PC-3 (cell line): Measurements from ENCODE around the gene GPS2.

Source experiments
- EZH2 ChIP-seq: fragments of 300-600 bp; sonication (generic); IDR thresholded peaks from one replicate; pipeline ENCODE4 v1.6.1; 2017; ENCODE audit warnings: antibody characterized with exemption, mild to moderate bottlenecking, low read length; ENCODE audit not compliant: unreplicated experiment
- EZH2phosphoT487 ChIP-seq: fragments of 300-600 bp; sonication (generic); IDR thresholded peaks from 2 replicates; pipeline ENCODE4 v1.6.1; 2018; ENCODE audit warnings: mild to moderate bottlenecking, antibody characterized with exemption, low read length, borderline replicate concordance
- TF ChIP-seq, protein P1 (sequence below): fragments of 300-600 bp; sonication (generic); conservative IDR thresholded peaks from 2 replicates; pipeline ENCODE4 v1.5.1; 2017; ENCODE audit warnings: antibody characterized with exemption, low read depth, mild to moderate bottlenecking, low read length

DNA sequence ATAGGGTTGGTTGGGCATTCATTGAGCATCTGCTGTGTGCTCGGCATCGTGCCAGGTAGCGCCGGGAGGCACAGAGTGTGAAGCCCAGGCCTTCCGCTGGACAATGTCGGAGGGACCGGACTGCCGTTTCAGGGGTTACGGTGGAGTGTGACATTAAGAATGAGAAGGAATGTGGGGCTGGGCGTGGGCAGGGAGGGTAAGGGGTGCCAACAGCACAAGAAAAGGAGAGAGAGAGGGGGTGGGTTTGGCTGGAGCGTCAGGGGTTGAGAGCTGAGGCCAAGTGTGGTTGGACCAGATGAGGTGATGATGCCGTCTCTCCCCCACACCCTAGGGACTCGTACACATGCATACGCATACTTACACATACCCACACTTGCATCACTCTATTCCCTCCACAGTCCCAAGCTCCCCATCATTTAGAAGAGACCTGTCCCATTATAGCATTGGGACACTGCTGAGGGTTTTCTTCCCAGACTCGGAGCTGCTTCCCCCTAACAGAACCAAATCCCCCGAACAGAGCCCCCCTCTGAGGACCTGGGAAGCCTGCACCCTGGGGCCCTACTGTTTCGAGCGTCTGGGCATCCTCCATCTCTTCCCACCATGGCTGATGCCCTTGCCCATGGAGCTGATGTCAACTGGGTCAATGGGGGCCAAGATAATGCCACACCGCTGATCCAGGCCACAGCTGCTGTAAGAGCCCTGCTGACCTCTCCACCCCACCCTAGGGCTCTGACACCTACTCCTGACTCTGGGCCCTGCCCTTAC lies 33.5 kb upstream of the GPS2 start:
- TF ChIP-seq, protein P1, sequence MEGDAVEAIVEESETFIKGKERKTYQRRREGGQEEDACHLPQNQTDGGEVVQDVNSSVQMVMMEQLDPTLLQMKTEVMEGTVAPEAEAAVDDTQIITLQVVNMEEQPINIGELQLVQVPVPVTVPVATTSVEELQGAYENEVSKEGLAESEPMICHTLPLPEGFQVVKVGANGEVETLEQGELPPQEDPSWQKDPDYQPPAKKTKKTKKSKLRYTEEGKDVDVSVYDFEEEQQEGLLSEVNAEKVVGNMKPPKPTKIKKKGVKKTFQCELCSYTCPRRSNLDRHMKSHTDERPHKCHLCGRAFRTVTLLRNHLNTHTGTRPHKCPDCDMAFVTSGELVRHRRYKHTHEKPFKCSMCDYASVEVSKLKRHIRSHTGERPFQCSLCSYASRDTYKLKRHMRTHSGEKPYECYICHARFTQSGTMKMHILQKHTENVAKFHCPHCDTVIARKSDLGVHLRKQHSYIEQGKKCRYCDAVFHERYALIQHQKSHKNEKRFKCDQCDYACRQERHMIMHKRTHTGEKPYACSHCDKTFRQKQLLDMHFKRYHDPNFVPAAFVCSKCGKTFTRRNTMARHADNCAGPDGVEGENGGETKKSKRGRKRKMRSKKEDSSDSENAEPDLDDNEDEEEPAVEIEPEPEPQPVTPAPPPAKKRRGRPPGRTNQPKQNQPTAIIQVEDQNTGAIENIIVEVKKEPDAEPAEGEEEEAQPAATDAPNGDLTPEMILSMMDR = no peak
- TF ChIP-seq EZH2 (no peak), EZH2phosphoT487 (no peak)
